ENCODE measurements around the gene SLC25A3. TPM values are rescaled to one million over a fixed set of nuclear protein-coding genes. Genes with fewer than 3 reads are reported as not detected.

SLC25A3 gene
- total and polyA plus RNA-seq, 2 of the 13 experiments (the other 11 are each of a cell fraction or from before 2014, with no cell fraction given) = 292 to 829 TPM

DNA sequence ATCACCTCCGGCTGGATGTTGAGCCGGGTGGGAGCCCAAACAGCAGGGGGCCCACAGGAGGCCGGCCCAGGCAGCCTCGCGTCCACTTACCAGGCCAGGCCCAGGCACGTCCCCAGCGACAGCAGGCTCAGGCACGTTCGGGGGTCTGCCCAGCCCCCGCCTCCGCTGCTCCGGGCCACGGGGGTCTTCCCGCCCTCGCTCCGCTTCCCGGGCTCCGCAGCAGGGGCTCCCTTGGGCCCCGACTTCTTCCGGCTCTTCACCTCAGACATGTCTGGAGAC lies 50.9 kb downstream of the SLC25A3 start (continued):
- TF ChIP-seq GABPA (IDR thresholded peaks at IDR 0.05; ENCODE audit: low read depth, low read length) = no peak
- no peak for TF ChIP-seq GABPA (CRISPR knock-in tag; IDR thresholded peaks at IDR 0.05; ENCODE audit: low read depth)
- no peak for TF ChIP-seq ZBTB1 (CRISPR knock-in tag; IDR thresholded peaks at IDR 0.05; ENCODE audit: borderline replicate concordance)
- no peak for TF ChIP-seq HNRNPLL (IDR thresholded peaks at IDR 0.05; ENCODE audit: low read depth, low read length, poor library complexity, severe bottlenecking)
- TF ChIP-seq HES4 (CRISPR knock-in tag; IDR thresholded peaks at IDR 0.05; ENCODE audit: borderline replicate concordance) = peak; percentile 76; the same call in 1 of the 2 replicates
- 0 out of 2 replicates have a peak, but pooled peaks have one; percentile 33 for TF ChIP-seq THAP8 (CRISPR knock-in tag; IDR thresholded peaks at IDR 0.05; ENCODE audit: borderline replicate concordance)
- TF ChIP-seq JUNB (CRISPR knock-in tag; IDR thresholded peaks at IDR 0.05; ENCODE audit: borderline replicate concordance) = no peak
- no peak for TF ChIP-seq MLXIP (CRISPR knock-in tag; IDR thresholded peaks at IDR 0.05; ENCODE audit: borderline replicate concordance)
- TF ChIP-seq RNF2 (conservative IDR thresholded peaks at IDR 0.05; ENCODE audit: low read depth) = no peak
- peak; percentile 20; the same call in 1 of the 2 replicates for TF ChIP-seq PATZ1 (CRISPR knock-in tag; IDR thresholded peaks at IDR 0.05)
- no peak for TF ChIP-seq ZNF616 (CRISPR knock-in tag; IDR thresholded peaks at IDR 0.05; ENCODE audit: low read depth)
- TF ChIP-seq MEIS2 (CRISPR knock-in tag; IDR thresholded peaks at IDR 0.05) = 0 out of 2 replicates have a peak, but pooled peaks have one; percentile 18
- no peak for TF ChIP-seq ZNF121 (CRISPR knock-in tag; IDR thresholded peaks at IDR 0.05)
- TF ChIP-seq HHEX (CRISPR knock-in tag; IDR thresholded peaks at IDR 0.05) = no peak
- no peak for TF ChIP-seq TMF1 (CRISPR knock-in tag; IDR thresholded peaks at IDR 0.05; ENCODE audit: low read depth)
- TF ChIP-seq SIN3B (IDR thresholded peaks at IDR 0.05; ENCODE audit: low read length) = no peak
- TF ChIP-seq ZNF800 (CRISPR knock-in tag; IDR thresholded peaks at IDR 0.05) = no peak
- no peak for TF ChIP-seq ZNF101 (CRISPR knock-in tag; IDR thresholded peaks at IDR 0.05; ENCODE audit: borderline replicate concordance, low read depth)
- peak; percentile 59; the same call in 1 of the 2 replicates for TF ChIP-seq GABPB1 (CRISPR knock-in tag; IDR thresholded peaks at IDR 0.05)
- TF ChIP-seq ZNF724P (CRISPR knock-in tag; IDR thresholded peaks at IDR 0.05; ENCODE audit: borderline replicate concordance) = 0 out of 2 replicates have a peak, but pooled peaks have one; percentile 1
- no peak for TF ChIP-seq STAT5B (CRISPR knock-in tag; IDR thresholded peaks at IDR 0.05)
- no peak for TF ChIP-seq AGO1 (IDR thresholded peaks at IDR 0.05; ENCODE audit: low read depth, low read length, poor library complexity, severe bottlenecking)
- TF ChIP-seq EP300 (IDR thresholded peaks at IDR 0.05; ENCODE audit: low read depth in 2 of 2, low read length in 2 of 2) = no peak
- no peak for TF ChIP-seq EP300 (CRISPR knock-in tag; IDR thresholded peaks at IDR 0.05; ENCODE audit: borderline replicate concordance)

Data from HepG2 (cell line).